NB4 (cell line): ENCODE measurements around the gene EFNA2.

Experiments
- MYC ChIP-seq: IDR thresholded peaks from 2 replicates; pipeline ENCODE4 v1.6.1; 2011; ENCODE audit warnings: low read depth, low read length
- POLR2A ChIP-seq: IDR thresholded peaks from 2 replicates; pipeline ENCODE4 v1.6.1; 2011; ENCODE audit warnings: mild to moderate bottlenecking; ENCODE audit not compliant: insufficient read length; ENCODE audit errors: extremely low read depth
- TF ChIP-seq, protein P1 (sequence below): IDR thresholded peaks from one replicate; pipeline ENCODE4 v1.5.1; 2012; ENCODE audit warnings: low read depth, low read length

GRCh38 chr19:1239796-1240737 is 45.6 kb upstream of the EFNA2 start:
- TF ChIP-seq, protein P1, sequence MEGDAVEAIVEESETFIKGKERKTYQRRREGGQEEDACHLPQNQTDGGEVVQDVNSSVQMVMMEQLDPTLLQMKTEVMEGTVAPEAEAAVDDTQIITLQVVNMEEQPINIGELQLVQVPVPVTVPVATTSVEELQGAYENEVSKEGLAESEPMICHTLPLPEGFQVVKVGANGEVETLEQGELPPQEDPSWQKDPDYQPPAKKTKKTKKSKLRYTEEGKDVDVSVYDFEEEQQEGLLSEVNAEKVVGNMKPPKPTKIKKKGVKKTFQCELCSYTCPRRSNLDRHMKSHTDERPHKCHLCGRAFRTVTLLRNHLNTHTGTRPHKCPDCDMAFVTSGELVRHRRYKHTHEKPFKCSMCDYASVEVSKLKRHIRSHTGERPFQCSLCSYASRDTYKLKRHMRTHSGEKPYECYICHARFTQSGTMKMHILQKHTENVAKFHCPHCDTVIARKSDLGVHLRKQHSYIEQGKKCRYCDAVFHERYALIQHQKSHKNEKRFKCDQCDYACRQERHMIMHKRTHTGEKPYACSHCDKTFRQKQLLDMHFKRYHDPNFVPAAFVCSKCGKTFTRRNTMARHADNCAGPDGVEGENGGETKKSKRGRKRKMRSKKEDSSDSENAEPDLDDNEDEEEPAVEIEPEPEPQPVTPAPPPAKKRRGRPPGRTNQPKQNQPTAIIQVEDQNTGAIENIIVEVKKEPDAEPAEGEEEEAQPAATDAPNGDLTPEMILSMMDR = peak; percentile 24
- TF ChIP-seq POLR2A = no peak
- peak; percentile 75 for TF ChIP-seq MYC
